Islet precursor cell (in vitro differentiated cells): ENCODE measurements around the gene POU2F1.

ENCODE experiments used
- DNase-seq: peaks from one replicate; pipeline ENCODE4 v3.0.0-alpha.2; 2018

POU2F1 gene

GRCh38 chr1:167453123-167453522 is 232.4 kb downstream of the POU2F1 start:
- DNase-seq = peak; percentile 43

- DNase-seq = no peak
Measured at GRCh38 chr1:167454304-167454893, 233.7 kb downstream of the POU2F1 start.

GRCh38 chr1:167454894-167455785 is 234.5 kb downstream of the POU2F1 start:
- peak; percentile 78 for DNase-seq

- DNase-seq = peak; percentile 72
Measured at GRCh38 chr1:167455786-167456446, 235.2 kb downstream of the POU2F1 start.

GRCh38 chr1:167456524-167456923 is 235.8 kb downstream of the POU2F1 start:
- no peak for DNase-seq

- DNase-seq = no peak
Measured at GRCh38 chr1:167456926-167457325, 236.2 kb downstream of the POU2F1 start.

- DNase-seq = no peak
Measured at GRCh38 chr1:167457936-167458584, 237.4 kb downstream of the POU2F1 start.

GRCh38 chr1:167460836-167461235 is 240.2 kb downstream of the POU2F1 start:
- DNase-seq = no peak

- no peak for DNase-seq
Measured at GRCh38 chr1:167462341-167462740, 241.7 kb downstream of the POU2F1 start.

GRCh38 chr1:167463080-167463479 is 242.4 kb downstream of the POU2F1 start:
- peak; percentile 68 for DNase-seq

- no peak for DNase-seq
Measured at GRCh38 chr1:167463875-167464575, 243.3 kb downstream of the POU2F1 start.

GRCh38 chr1:167465018-167465417 is 244.3 kb downstream of the POU2F1 start:
- no peak for DNase-seq

- no peak for DNase-seq
Measured at GRCh38 chr1:167465743-167466142, 245.1 kb downstream of the POU2F1 start.

GRCh38 chr1:167467126-167467710 is 246.5 kb downstream of the POU2F1 start:
- peak; percentile 81 for DNase-seq

- no peak for DNase-seq
Measured at GRCh38 chr1:167467752-167468151, 247.1 kb downstream of the POU2F1 start.

- DNase-seq = no peak
Measured at GRCh38 chr1:167469280-167469965, 248.7 kb downstream of the POU2F1 start.

GRCh38 chr1:167471568-167471967 is 250.9 kb downstream of the POU2F1 start:
- no peak for DNase-seq

- DNase-seq = no peak
Measured at GRCh38 chr1:167472752-167473521, 252.3 kb downstream of the POU2F1 start.

- DNase-seq = no peak
Measured at GRCh38 chr1:167473761-167474160, 253.1 kb downstream of the POU2F1 start.

- DNase-seq = no peak
Measured at GRCh38 chr1:167474191-167474641, 253.5 kb downstream of the POU2F1 start.

GRCh38 chr1:167476061-167476460 is 255.4 kb downstream of the POU2F1 start:
- no peak for DNase-seq
